ENCODE measurements around the gene FJX1.

DNA sequence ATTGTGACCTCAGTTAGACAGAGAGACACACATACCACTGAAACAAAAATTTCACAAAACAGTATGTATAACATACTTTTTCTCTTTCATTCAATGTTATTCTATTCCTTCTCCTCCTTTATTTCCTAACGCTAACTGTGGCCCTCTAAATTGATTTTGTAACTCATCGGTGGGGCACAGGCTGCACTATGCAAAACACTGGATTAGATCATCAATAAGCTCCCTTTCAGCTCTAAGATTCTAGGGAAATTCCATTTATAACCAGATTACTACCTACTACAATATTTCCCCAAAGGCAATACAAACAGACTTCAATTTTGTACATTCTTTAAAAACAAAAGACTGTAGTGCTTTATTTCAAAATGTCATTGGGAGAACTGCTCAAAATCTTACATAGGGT, 6.1 kb downstream of the FJX1 start:
- TF ChIP-seq, protein P1, sequence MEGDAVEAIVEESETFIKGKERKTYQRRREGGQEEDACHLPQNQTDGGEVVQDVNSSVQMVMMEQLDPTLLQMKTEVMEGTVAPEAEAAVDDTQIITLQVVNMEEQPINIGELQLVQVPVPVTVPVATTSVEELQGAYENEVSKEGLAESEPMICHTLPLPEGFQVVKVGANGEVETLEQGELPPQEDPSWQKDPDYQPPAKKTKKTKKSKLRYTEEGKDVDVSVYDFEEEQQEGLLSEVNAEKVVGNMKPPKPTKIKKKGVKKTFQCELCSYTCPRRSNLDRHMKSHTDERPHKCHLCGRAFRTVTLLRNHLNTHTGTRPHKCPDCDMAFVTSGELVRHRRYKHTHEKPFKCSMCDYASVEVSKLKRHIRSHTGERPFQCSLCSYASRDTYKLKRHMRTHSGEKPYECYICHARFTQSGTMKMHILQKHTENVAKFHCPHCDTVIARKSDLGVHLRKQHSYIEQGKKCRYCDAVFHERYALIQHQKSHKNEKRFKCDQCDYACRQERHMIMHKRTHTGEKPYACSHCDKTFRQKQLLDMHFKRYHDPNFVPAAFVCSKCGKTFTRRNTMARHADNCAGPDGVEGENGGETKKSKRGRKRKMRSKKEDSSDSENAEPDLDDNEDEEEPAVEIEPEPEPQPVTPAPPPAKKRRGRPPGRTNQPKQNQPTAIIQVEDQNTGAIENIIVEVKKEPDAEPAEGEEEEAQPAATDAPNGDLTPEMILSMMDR (IDR thresholded peaks at IDR 0.05) = no peak
- TF ChIP-seq POLR2A (IDR thresholded peaks at IDR 0.05) = no peak
